Parathyroid adenoma (tissue), 2 donors: ENCODE measurements around the gene ACOX3.
A peak's percentile ranks its signal among the peaks of the same experiment; 100 is the strongest.

Source experiments
- H2AFZ ChIP-seq: fragments of 300-600 bp; sonication (generic); one replicate; pipeline ENCODE4 v1.7.0; 2017; ENCODE audit warnings: antibody characterized with exemption, mild to moderate bottlenecking
- H3K27ac ChIP-seq: fragments of 300-600 bp; sonication (generic); one replicate; pipeline ENCODE4 v1.7.0; 2017
- H3K27me3 ChIP-seq: fragments of 300-600 bp; sonication (generic); one replicate; pipeline ENCODE4 v1.7.0; 2017; ENCODE audit warnings: low read length; ENCODE audit not compliant: control insufficient read depth, insufficient read depth
- H3K36me3 ChIP-seq: fragments of 300-600 bp; sonication (generic); one replicate; pipeline ENCODE4 v1.7.0; 2017; ENCODE audit warnings: low read length; ENCODE audit not compliant: control insufficient read depth, insufficient read depth
- H3K4me1 ChIP-seq: fragments of 300-600 bp; sonication (generic); one replicate; pipeline ENCODE4 v1.7.0; 2017; ENCODE audit warnings: control low read depth
- H3K4me2 ChIP-seq: fragments of 300-600 bp; sonication (generic); one replicate; pipeline ENCODE4 v1.7.0; 2017; ENCODE audit warnings: low read length
- H3K4me3 ChIP-seq: fragments of 300-600 bp; sonication (generic); one replicate; pipeline ENCODE4 v1.7.0; 2017; ENCODE audit warnings: low read depth, low read length
- H3K79me2 ChIP-seq: fragments of 300-600 bp; sonication (generic); one replicate; pipeline ENCODE4 v1.7.0; 2017; ENCODE audit warnings: control low read depth
- H3K9ac ChIP-seq: fragments of 300-600 bp; sonication (generic); one replicate; pipeline ENCODE4 v1.7.0; 2017; ENCODE audit warnings: mild to moderate bottlenecking
- H3K9me3 ChIP-seq: fragments of 300-600 bp; sonication (generic); one replicate; pipeline ENCODE4 v1.7.0; 2017; ENCODE audit warnings: low read length; ENCODE audit not compliant: control insufficient read depth
- TF ChIP-seq, protein P1 (sequence below): fragments of 300-600 bp; sonication (generic); IDR thresholded peaks from one replicate; pipeline ENCODE4 v1.7.0; 2017; ENCODE audit warnings: antibody characterized with exemption, mild to moderate bottlenecking
- donor health status: primary hyperparathyroidism.

Gene ACOX3

DNA sequence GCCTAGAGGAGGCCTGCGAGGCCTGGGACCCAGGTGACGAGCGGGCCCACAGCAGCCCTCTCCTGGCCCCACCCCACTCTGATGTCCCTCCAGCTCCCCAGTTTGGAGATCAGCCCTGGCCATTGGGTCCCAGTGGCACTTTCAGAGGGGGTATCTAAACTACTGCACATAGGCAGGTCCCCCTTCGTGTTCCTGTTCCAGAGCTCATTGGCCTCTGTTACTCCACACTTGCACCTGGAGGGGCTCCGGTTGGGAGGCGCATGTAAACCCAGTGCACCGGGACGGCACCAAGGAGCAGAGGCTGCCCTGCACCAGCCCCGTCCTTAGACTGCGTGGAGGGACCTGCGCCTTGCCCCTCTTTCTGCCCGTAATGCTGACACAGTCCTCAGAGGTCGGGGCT lies 34.3 kb upstream of the ACOX3 start:
- Histone ChIP-seq H3K36me3 (no peaks in the 10 kb centered on the region), H3K79me2 (no peaks in the 10 kb centered on the region), H3K4me2 (no peak overlapping the region), H3K9me3 (no peaks in the 10 kb centered on the region), H3K27ac (no peak overlapping the region), H2AFZ (no peak overlapping the region), H3K27me3 (no peaks in the 10 kb centered on the region), H3K4me3 (no peak overlapping the region), H3K9ac (no peak overlapping the region), H3K4me1 (peaks cover 21% of the 10 kb centered on the region)
- TF ChIP-seq, protein P1, sequence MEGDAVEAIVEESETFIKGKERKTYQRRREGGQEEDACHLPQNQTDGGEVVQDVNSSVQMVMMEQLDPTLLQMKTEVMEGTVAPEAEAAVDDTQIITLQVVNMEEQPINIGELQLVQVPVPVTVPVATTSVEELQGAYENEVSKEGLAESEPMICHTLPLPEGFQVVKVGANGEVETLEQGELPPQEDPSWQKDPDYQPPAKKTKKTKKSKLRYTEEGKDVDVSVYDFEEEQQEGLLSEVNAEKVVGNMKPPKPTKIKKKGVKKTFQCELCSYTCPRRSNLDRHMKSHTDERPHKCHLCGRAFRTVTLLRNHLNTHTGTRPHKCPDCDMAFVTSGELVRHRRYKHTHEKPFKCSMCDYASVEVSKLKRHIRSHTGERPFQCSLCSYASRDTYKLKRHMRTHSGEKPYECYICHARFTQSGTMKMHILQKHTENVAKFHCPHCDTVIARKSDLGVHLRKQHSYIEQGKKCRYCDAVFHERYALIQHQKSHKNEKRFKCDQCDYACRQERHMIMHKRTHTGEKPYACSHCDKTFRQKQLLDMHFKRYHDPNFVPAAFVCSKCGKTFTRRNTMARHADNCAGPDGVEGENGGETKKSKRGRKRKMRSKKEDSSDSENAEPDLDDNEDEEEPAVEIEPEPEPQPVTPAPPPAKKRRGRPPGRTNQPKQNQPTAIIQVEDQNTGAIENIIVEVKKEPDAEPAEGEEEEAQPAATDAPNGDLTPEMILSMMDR: no peak

DNA sequence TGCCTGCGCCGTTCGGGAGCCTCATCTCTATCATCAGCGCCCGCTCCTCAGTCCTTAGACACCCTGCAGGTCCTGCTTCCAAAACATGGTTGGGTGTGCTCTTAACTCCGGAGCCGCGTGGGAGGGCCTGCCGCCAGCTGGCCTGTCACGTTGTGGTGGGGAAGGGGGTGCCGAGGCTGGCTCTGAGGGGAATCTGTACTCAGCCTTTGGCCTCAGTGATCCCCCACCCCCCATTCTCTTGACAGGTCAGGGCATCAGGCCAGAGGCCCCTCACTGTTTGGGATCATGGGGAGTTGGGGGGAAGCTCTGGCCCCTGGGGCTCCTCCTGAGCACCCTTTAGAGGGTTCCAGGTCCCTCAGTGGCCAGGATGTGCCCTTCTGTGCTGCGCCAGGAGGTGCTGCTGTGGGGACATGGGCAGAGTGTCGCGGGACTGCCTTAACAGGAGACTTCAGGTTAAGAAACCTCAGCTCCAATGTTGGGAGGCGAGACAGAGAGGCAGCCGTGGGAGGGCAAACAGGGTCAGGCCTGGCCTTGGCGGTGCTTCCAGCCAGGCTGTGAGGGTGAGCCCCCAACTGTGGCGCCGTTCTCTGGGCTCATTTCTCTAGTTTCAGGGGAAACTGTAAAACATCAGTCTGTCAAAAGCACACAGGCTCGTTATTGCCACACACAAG lies 33.5 kb upstream of the ACOX3 start:
- no peaks in the 10 kb centered on the region for H3K27me3 ChIP-seq
- H3K4me2 ChIP-seq: no peak overlapping the region
- peak overlapping the region; percentile 95 for H3K27ac ChIP-seq
- no peaks in the 10 kb centered on the region for H3K36me3 ChIP-seq
- no peaks in the 10 kb centered on the region for H3K9me3 ChIP-seq
- H3K4me3 ChIP-seq: no peak overlapping the region
- H3K79me2 ChIP-seq: no peaks in the 10 kb centered on the region
- peak overlapping the region; percentile 11 for H3K9ac ChIP-seq
- peaks cover 21% of the 10 kb centered on the region for H3K4me1 ChIP-seq
- H2AFZ ChIP-seq: peak overlapping the region; percentile 73
- TF ChIP-seq, protein P1: no peak

- Histone ChIP-seq H3K4me1 (peaks cover 21% of the 10 kb centered on the region), H3K79me2 (no peaks in the 10 kb centered on the region), H2AFZ (peak overlapping the region; percentile 73), H3K9ac (peak overlapping the region; percentile 11), H3K36me3 (no peaks in the 10 kb centered on the region), H3K4me3 (no peak overlapping the region), H3K27me3 (no peaks in the 10 kb centered on the region), H3K4me2 (peak overlapping the region; percentile 1), H3K27ac (peak overlapping the region; percentile 95), H3K9me3 (no peaks in the 10 kb centered on the region)
- TF ChIP-seq, protein P1: no peak
These were observed 32.8 kb upstream of the ACOX3 start for GRCh38 chr4:8473198-8473919.

DNA sequence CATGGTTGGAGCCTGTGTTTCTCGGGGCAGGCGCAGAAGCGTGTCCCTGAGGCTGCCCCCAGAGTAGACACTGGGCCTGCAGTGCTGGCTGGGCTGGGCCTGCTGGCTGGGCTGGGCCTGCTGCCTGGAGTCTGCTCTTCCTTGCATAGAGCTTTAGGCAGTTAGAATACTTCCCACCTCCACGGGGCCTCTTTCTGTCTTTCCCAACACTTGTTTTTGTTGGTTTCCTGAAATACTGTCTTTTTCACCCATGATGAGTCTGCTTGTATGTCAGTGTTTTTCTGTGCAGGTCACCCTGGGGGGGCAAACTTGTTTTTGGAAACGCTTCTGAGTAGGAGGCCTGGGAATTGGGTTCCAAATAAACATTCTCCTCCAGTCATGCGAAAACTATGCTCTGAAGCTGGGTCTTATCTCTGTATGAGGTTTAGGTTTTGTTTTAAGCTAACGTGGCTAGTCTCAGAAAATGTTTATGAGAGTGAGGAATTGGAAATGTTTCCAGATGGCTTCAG lies 32.2 kb upstream of the ACOX3 start:
- peak overlapping the region; percentile 95 for H3K27ac ChIP-seq
- H3K9ac ChIP-seq: no peak overlapping the region
- H3K9me3 ChIP-seq: no peaks in the 10 kb centered on the region
- no peak overlapping the region for H3K4me3 ChIP-seq
- peaks cover 21% of the 10 kb centered on the region for H3K4me1 ChIP-seq
- H3K4me2 ChIP-seq: peak overlapping the region; percentile 1
- TF ChIP-seq, protein P1: no peak
- no peaks in the 10 kb centered on the region for H3K27me3 ChIP-seq
- no peaks in the 10 kb centered on the region for H3K79me2 ChIP-seq
- H2AFZ ChIP-seq: peak overlapping the region; percentile 73
- no peaks in the 10 kb centered on the region for H3K36me3 ChIP-seq
